Stimulated activated CD8-positive, alpha-beta memory T cell treated with anti-CD3 and anti-CD28 coated beads, Interleukin-4, amount 100 ng/mL, for 24 hours (primary cell): ENCODE data around the gene SYNPR.

Source experiments
- DNase-seq: peaks from one replicate; pipeline ENCODE4 v3.0.0-alpha.2; 2020; ENCODE audit warnings: low read depth

Gene SYNPR

GRCh38 chr3:63473641-63474166, 195.6 kb downstream of the SYNPR start:
- DNase-seq: no peak

- DNase-seq: no peak
These were observed 196.9 kb downstream of the SYNPR start for GRCh38 chr3:63474828-63475518.

- DNase-seq: no peak
These were observed 199.5 kb downstream of the SYNPR start for GRCh38 chr3:63477494-63478129.

GRCh38 chr3:63478990-63479660, 201.0 kb downstream of the SYNPR start:
- no peak for DNase-seq

- DNase-seq: no peak
These were observed 201.5 kb downstream of the SYNPR start for GRCh38 chr3:63479661-63480035.

GRCh38 chr3:63481627-63482026, 203.5 kb downstream of the SYNPR start:
- no peak for DNase-seq

GRCh38 chr3:63482341-63482740, 204.2 kb downstream of the SYNPR start:
- DNase-seq: no peak

- no peak for DNase-seq
These were observed 214.4 kb downstream of the SYNPR start for GRCh38 chr3:63492464-63492863.

- no peak for DNase-seq
These were observed 215.0 kb downstream of the SYNPR start for GRCh38 chr3:63493101-63493500.

- DNase-seq: no peak
These were observed 216.5 kb downstream of the SYNPR start for GRCh38 chr3:63494646-63495045.

GRCh38 chr3:63497641-63498040, 219.5 kb downstream of the SYNPR start:
- DNase-seq: no peak

GRCh38 chr3:63500196-63500595, 222.1 kb downstream of the SYNPR start:
- no peak for DNase-seq

- DNase-seq: no peak
These were observed 230.2 kb downstream of the SYNPR start for GRCh38 chr3:63508305-63508704.

GRCh38 chr3:63508771-63509170, 230.7 kb downstream of the SYNPR start:
- no peak for DNase-seq

- no peak for DNase-seq
These were observed 235.7 kb downstream of the SYNPR start for GRCh38 chr3:63513791-63514190.

GRCh38 chr3:63514678-63515077, 236.6 kb downstream of the SYNPR start:
- no peak for DNase-seq

- DNase-seq: no peak
These were observed 241.3 kb downstream of the SYNPR start for GRCh38 chr3:63519426-63519825.

- DNase-seq: no peak
These were observed 243.5 kb downstream of the SYNPR start for GRCh38 chr3:63521657-63522056.

GRCh38 chr3:63523100-63523499, 245.0 kb downstream of the SYNPR start:
- DNase-seq: no peak

- no peak for DNase-seq
These were observed 250.4 kb downstream of the SYNPR start for GRCh38 chr3:63528325-63529000.

- no peak for DNase-seq
These were observed 254.4 kb downstream of the SYNPR start for GRCh38 chr3:63532521-63532920.

- DNase-seq: no peak
These were observed 260.8 kb downstream of the SYNPR start for GRCh38 chr3:63538919-63539318.

GRCh38 chr3:63555767-63556166, 277.7 kb downstream of the SYNPR start:
- no peak for DNase-seq
